ENCODE results near the gene UBA3. TPM values are rescaled to one million over a fixed set of nuclear protein-coding genes. Genes with fewer than 3 reads are reported as not detected.

UBA3 gene
- total RNA-seq, 1 experiment from 2014 or later = 67.2 TPM

GRCh38 chr3:69122403-69122802 is 42.2 kb upstream of the UBA3 start, which contains the start of gene LMOD3:
TSS of gene LMOD3 (minus strand) at chr3:69122595. CDS start at chr3:69122386, 209 bp downstream.
- no peak within 1 kb of the TSS for H2BK12ac ChIP-seq (ENCODE audit: insufficient read length, low read depth, low read length)
- H3K4me1 ChIP-seq (ENCODE audit: insufficient read depth, low read length) = no peaks in the 10 kb centered on the region; the same call in 1 of the 2 replicates
- Mint-ChIP-seq H3K36me3 (ENCODE audit: insufficient read depth in 1 of 3, low read depth in 3 of 3) (no peaks in the 10 kb centered on the region), H3K4me3 (no peak within 1 kb of the TSS), H3K27me3 (ENCODE audit: low read depth) (no peaks in the 10 kb centered on the region), H3K27ac (no peak within 1 kb of the TSS), H3K9me3 (no peaks in the 10 kb centered on the region), H3K4me1 (peaks cover 0 to 9% of the 10 kb centered on the region in 2 experiments; a peak in 2 of 4 replicates)
- H3K27ac ChIP-seq (ENCODE audit: insufficient read length, low read depth, low read length) = no peak within 1 kb of the TSS
- no peak within 1 kb of the TSS for H4K5ac ChIP-seq (ENCODE audit: insufficient read length, low read depth, low read length)
- no peak within 1 kb of the TSS for H3K4ac ChIP-seq (ENCODE audit: low read depth, low read length)
- H3K23me2 ChIP-seq (ENCODE audit: insufficient read length, low read depth, low read length, poor library complexity, severe bottlenecking) = no peaks in the 10 kb centered on the region
- no peaks in the 10 kb centered on the region for H3K79me2 ChIP-seq (ENCODE audit: insufficient read depth, low read length)
- H3K23ac ChIP-seq (ENCODE audit: insufficient read length, low read depth, low read length) = no peak within 1 kb of the TSS
- no peak within 1 kb of the TSS for H4K8ac ChIP-seq (replicated peaks; ENCODE audit: insufficient read length, low read depth, low read length)
- no peak within 1 kb of the TSS for H2BK15ac ChIP-seq (ENCODE audit: low read depth, low read length)
- no peak within 1 kb of the TSS for H2BK20ac ChIP-seq (ENCODE audit: low read depth, low read length, poor library complexity, severe bottlenecking)
- TF ChIP-seq, protein P1, sequence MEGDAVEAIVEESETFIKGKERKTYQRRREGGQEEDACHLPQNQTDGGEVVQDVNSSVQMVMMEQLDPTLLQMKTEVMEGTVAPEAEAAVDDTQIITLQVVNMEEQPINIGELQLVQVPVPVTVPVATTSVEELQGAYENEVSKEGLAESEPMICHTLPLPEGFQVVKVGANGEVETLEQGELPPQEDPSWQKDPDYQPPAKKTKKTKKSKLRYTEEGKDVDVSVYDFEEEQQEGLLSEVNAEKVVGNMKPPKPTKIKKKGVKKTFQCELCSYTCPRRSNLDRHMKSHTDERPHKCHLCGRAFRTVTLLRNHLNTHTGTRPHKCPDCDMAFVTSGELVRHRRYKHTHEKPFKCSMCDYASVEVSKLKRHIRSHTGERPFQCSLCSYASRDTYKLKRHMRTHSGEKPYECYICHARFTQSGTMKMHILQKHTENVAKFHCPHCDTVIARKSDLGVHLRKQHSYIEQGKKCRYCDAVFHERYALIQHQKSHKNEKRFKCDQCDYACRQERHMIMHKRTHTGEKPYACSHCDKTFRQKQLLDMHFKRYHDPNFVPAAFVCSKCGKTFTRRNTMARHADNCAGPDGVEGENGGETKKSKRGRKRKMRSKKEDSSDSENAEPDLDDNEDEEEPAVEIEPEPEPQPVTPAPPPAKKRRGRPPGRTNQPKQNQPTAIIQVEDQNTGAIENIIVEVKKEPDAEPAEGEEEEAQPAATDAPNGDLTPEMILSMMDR (conservative IDR thresholded peaks at IDR 0.05) = no peak
- H3T11ph ChIP-seq (ENCODE audit: low read length) = no peak within 1 kb of the TSS
- no peaks in the 10 kb centered on the region for H3K9me3 ChIP-seq (ENCODE audit: control insufficient read depth, low read depth, low read length)
- H3K18ac ChIP-seq (ENCODE audit: insufficient read length, low read depth, low read length) = no peak within 1 kb of the TSS
- H3K9ac ChIP-seq (ENCODE audit: extremely low read depth, insufficient read length, low read length) = no peak within 1 kb of the TSS
- no peaks in the 10 kb centered on the region for H3K79me1 ChIP-seq (ENCODE audit: insufficient read depth, low read depth, low read length, poor library complexity, severe bottlenecking)
- H2BK5ac ChIP-seq (ENCODE audit: insufficient read length, low read length) = no peak within 1 kb of the TSS
- no peak within 1 kb of the TSS for H3K4me2 ChIP-seq (ENCODE audit: insufficient read depth, insufficient read length, low read length)
- WGBS (ENCODE audit: extremely low coverage, insufficient read length, low lambda C conversion rate) = no CpG with 5 or more reads among the region's 3 CpGs
- H2AFZ ChIP-seq (ENCODE audit: low read length) = no peak within 1 kb of the TSS
- H4K20me1 ChIP-seq (ENCODE audit: control insufficient read depth, insufficient read depth, insufficient read length) = no peaks in the 10 kb centered on the region
- no peak for DNase-seq
- no peak within 1 kb of the TSS for H2AK5ac ChIP-seq (ENCODE audit: insufficient read length, low read length)
- no peak within 1 kb of the TSS for H4K91ac ChIP-seq (ENCODE audit: insufficient read length, low read depth, low read length)
- H3K27me3 ChIP-seq (ENCODE audit: insufficient read depth, low read length) = no peaks in the 10 kb centered on the region
- no peak within 1 kb of the TSS for H3K56ac ChIP-seq (ENCODE audit: insufficient read length, low read depth, low read length)
- H2BK120ac ChIP-seq (ENCODE audit: low read depth, low read length, poor library complexity, severe bottlenecking) = no peak within 1 kb of the TSS
- no peak within 1 kb of the TSS for H3K14ac ChIP-seq (ENCODE audit: insufficient read depth, low read length)
